ENCODE results near the gene GNAL. TPM values are rescaled to one million over a fixed set of nuclear protein-coding genes. Genes with fewer than 3 reads are reported as not detected.

The GNAL gene
- total RNA-seq, 1 donor from 2014 or later: 5.6 TPM

DNA sequence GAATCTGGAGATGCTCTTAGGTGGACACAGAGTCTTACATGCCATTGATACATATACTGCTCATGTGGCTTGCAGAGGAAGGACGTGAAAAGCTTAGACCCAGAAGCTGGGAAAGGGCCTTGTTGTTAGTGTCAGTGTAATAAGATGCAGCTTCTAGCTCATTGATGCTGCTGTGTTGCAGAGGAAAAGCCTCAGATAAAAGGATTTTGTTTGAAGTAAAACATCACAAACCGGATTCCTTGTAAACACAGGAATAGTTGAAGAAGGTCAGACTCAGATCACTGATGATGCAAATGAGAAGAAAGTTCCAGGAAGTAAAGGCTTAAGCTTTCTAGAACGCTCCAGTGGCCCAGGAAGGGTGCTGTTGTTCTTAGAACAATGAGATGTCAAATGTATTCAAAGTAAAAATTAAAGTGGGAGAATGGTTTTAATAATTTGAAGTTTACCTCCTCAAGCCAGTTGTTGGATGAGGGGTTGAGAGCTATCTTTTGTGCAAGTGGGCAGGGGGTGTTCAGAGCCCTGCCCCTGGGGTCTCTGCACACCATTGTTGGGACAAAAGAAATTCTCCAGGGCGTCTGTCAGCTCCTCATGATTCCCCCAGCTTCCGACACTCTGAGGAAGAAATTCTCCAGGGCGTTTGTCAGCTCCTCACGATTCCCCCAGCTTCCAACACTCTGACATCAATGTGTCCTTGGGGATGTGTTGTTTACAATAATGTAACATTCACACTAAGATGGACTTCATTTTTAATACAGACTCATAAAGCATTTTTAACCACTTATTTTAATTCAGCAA is 100.8 kb downstream of the GNAL start:
- intact Hi-C loops (cut with DNase I): no loop called here
- ATAC-seq (no peak), DNase-seq (no peak)
- no peak overlapping the region for H3K27ac ChIP-seq
- H3K4me1 ChIP-seq: no peaks in the 10 kb centered on the region
- no peaks in the 10 kb centered on the region for H3K36me3 ChIP-seq
- TF ChIP-seq CTCF (IDR thresholded peaks at IDR 0.05): no peak
- H3K4me3 ChIP-seq: no peak overlapping the region
- H3K9me3 ChIP-seq: no peaks in the 10 kb centered on the region
- no peaks in the 10 kb centered on the region for H3K27me3 ChIP-seq (ENCODE audit: low read depth)

- ATAC-seq: no peak
- Histone ChIP-seq H3K27me3 (ENCODE audit: low read depth) (no peaks in the 10 kb centered on the region), H3K27ac (no peak overlapping the region), H3K9me3 (no peaks in the 10 kb centered on the region), H3K4me1 (no peaks in the 10 kb centered on the region), H3K4me3 (no peak overlapping the region), H3K36me3 (no peaks in the 10 kb centered on the region)
- intact Hi-C loops (cut with DNase I): no loop called here
- no peak for TF ChIP-seq CTCF (IDR thresholded peaks at IDR 0.05)
- no peak for DNase-seq
These were observed 102.1 kb downstream of the GNAL start for GRCh38 chr18:11791131-11791530.

DNA sequence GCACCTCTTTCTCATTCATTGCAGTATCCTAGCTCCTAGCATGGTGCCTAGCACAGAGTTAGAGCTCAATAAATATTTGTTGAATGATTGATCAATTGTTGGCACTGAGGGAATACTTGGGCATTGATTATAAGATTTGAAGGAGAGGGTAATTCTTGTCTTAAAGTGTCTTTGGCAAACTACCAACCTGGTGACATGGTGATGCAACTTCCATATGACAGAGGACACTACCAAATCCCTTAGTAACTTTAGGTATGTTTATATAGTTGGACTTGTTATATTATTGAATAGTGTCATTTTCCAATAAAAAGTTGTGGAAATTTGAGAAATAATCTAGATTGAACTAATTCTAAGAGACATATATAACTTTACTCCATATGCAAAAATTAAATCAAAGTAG is 103.6 kb downstream of the GNAL start:
- TF ChIP-seq CTCF (IDR thresholded peaks at IDR 0.05): no peak
- Histone ChIP-seq H3K36me3 (no peaks in the 10 kb centered on the region), H3K4me3 (no peak overlapping the region), H3K9me3 (no peaks in the 10 kb centered on the region), H3K27ac (no peak overlapping the region), H3K4me1 (no peaks in the 10 kb centered on the region), H3K27me3 (ENCODE audit: low read depth) (no peaks in the 10 kb centered on the region)
- intact Hi-C loops (cut with DNase I): no loop called here
- no peak for DNase-seq
- no peak for ATAC-seq

DNA sequence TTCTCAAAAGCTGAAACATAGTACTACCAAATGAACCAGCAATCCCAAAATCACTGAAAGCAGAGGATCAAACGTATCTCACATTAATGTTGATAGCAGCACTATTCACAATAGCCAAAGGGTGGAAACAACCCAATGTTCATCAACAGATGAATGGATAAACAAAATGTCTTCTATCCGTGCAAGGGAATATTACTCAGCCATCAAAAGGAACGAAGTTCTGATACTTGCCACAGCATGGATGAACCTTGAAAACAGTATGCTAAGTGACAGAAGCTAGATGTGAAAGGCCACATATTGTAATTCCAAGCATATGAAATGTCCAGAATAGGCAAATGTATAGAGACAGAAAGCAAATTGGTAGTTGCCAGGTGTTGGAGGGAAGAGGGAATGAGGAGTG is 105.1 kb downstream of the GNAL start:
- TF ChIP-seq CTCF (IDR thresholded peaks at IDR 0.05): no peak
- Histone ChIP-seq H3K9me3 (no peaks in the 10 kb centered on the region), H3K4me1 (no peaks in the 10 kb centered on the region), H3K36me3 (no peaks in the 10 kb centered on the region), H3K27ac (no peak overlapping the region), H3K27me3 (ENCODE audit: low read depth) (no peaks in the 10 kb centered on the region), H3K4me3 (no peak overlapping the region)
- intact Hi-C loops (cut with DNase I): no loop called here
- no peak for DNase-seq
- ATAC-seq: no peak

DNA sequence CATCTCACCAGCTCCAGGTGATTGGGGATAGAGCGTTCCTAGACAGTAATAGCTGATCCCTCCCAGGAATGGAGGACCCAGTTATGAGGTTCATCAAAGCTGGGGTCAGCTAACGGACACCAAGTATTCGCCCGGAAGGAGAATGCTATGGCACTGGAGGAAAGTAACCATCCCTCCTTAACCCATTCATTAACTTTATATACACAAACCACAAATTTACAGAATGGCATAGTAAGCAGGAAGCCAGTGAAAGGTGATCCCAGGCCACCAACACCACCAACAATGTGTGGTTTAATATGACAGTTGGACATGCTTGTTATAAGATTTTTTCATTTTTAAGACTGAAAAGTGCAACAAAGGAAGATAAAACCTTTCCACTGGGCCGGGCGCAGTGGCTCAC is 106.9 kb downstream of the GNAL start:
- no peak for ATAC-seq
- Histone ChIP-seq H3K4me3 (no peak overlapping the region), H3K27ac (no peak overlapping the region), H3K27me3 (ENCODE audit: low read depth) (no peaks in the 10 kb centered on the region), H3K4me1 (no peaks in the 10 kb centered on the region), H3K9me3 (no peaks in the 10 kb centered on the region), H3K36me3 (no peaks in the 10 kb centered on the region)
- DNase-seq: no peak
- intact Hi-C loops (cut with DNase I): no loop called here
- TF ChIP-seq CTCF (IDR thresholded peaks at IDR 0.05): no peak

All from lower lobe of right lung (tissue), 2 donors.